AG04450 (cell line): ENCODE measurements around the gene OR6B1. TPM values are rescaled to one million over a fixed set of nuclear protein-coding genes. Genes with fewer than 3 reads are reported as not detected.

Experiments used
- CTCF ChIA-PET: fragments of 300-600, 350-600 bp; formaldehyde crosslinking; extraction: SDS; loops from one replicate; lab custom pipeline; 2022; ENCODE audit warnings: antibody characterized with exemption, inconsistent platforms; lab: Charles Lee
- POLR2A ChIA-PET: fragments of 350-600 bp; formaldehyde crosslinking; extraction: SDS; loops from one replicate; lab custom pipeline; 2021; ENCODE audit warnings: antibody characterized with exemption, inconsistent platforms; lab: Yijun Ruan, JAX
- DNase-seq: peaks from one replicate; pipeline ENCODE4 v3.0.0-alpha.2; 2011; ENCODE audit warnings: low read depth, low spot score
- H3K27ac ChIP-seq: one replicate; pipeline ENCODE4 v1.5.1; 2012; ENCODE audit warnings: low read depth, low read length, control low read depth
- H3K27me3 ChIP-seq: one replicate; pipeline ENCODE4 v1.6.0; 2012; ENCODE audit warnings: low read length; ENCODE audit not compliant: control insufficient read depth, insufficient read depth
- H3K4me3 ChIP-seq: 2 replicates; pipeline ENCODE4 v1.5.1; 2011; ENCODE audit warnings: mild to moderate bottlenecking, low read depth, low read length, control low read depth
- H3K9me3 ChIP-seq: 2 replicates; pipeline ENCODE4 v1.5.1; 2012; ENCODE audit warnings: low read length; ENCODE audit not compliant: control insufficient read depth, insufficient read depth
- CTCF ChIP-seq: IDR thresholded peaks from 2 replicates; pipeline ENCODE4 v1.5.1; 2011; ENCODE audit warnings: low read depth, low read length, control low read depth, inconsistent platforms
- polyA plus RNA-seq: library from polyadenylated mRNA; depleted of rRNA; stranded (reverse); fragments of >200 nt; gene quantifications from 2 replicates; pipeline ENCODE4 v1.2.3, GENCODE V29; 2011

The OR6B1 gene
- polyA plus RNA-seq, 1 experiment = not detected

GRCh38 chr7:143983960-143984359, 16.2 kb upstream of the OR6B1 start:
- TF ChIP-seq CTCF = no peak
- Histone ChIP-seq H3K27ac (no peak overlapping the region), H3K4me3 (no peak overlapping the region), H3K27me3 (no peaks in the 10 kb centered on the region), H3K9me3 (peaks cover 3% of the 10 kb centered on the region; the same call in 1 of the 2 replicates)
- CTCF ChIA-PET = no interaction called here
- no peak for DNase-seq
- POLR2A ChIA-PET = no interaction called here

- Histone ChIP-seq H3K27ac (no peak overlapping the region), H3K9me3 (no peaks in the 10 kb centered on the region), H3K27me3 (no peaks in the 10 kb centered on the region), H3K4me3 (no peak overlapping the region)
- TF ChIP-seq CTCF = no peak
- ChIA-PET CTCF (no interaction called here), POLR2A (no interaction called here)
- no peak for DNase-seq
Observed at GRCh38 chr7:143987513-143987912, 12.6 kb upstream of the OR6B1 start.

GRCh38 chr7:143988976-143989745, 11.0 kb upstream of the OR6B1 start:
- ChIA-PET CTCF (no interaction called here), POLR2A (no interaction called here)
- TF ChIP-seq CTCF = no peak
- no peak for DNase-seq
- H3K9me3 ChIP-seq = no peaks in the 10 kb centered on the region
- no peak overlapping the region for H3K4me3 ChIP-seq
- H3K27ac ChIP-seq = no peak overlapping the region
- H3K27me3 ChIP-seq = no peaks in the 10 kb centered on the region

- no peak for TF ChIP-seq CTCF
- DNase-seq = no peak
- POLR2A ChIA-PET = no interaction called here
- H3K9me3 ChIP-seq = no peaks in the 10 kb centered on the region
- no peaks in the 10 kb centered on the region for H3K27me3 ChIP-seq
- CTCF ChIA-PET = no interaction called here
- no peak overlapping the region for H3K4me3 ChIP-seq
- no peak overlapping the region for H3K27ac ChIP-seq
Observed at GRCh38 chr7:143992670-143993069, 7.5 kb upstream of the OR6B1 start.

- TF ChIP-seq CTCF = no peak
- H3K27ac ChIP-seq = no peak overlapping the region
- H3K9me3 ChIP-seq = no peaks in the 10 kb centered on the region
- POLR2A ChIA-PET = no interaction called here
- H3K27me3 ChIP-seq = no peaks in the 10 kb centered on the region
- CTCF ChIA-PET = no interaction called here
- no peak for DNase-seq
- no peak overlapping the region for H3K4me3 ChIP-seq
Observed at GRCh38 chr7:143993924-143994323, 6.2 kb upstream of the OR6B1 start.
